Esophagus squamous epithelium (tissue), 4 donors: ENCODE results near the gene PEF1.

Experiments
- POLR2A ChIP-seq, 4 donors: fragments of 450-650 bp; IDR thresholded peaks; one replicate each; pipeline ENCODE4 v1.6.1; 2017; ENCODE audit warnings: antibody characterized with exemption in 4 of 4, mild to moderate bottlenecking in 4 of 4, moderate library complexity in 3 of 4
- TF ChIP-seq, protein P1 (sequence below), 6 experiments: fragments of 450-650 bp in 4 of 6; fragments of 200-600 bp in 2 of 6; sonication (generic) in 2 of 6; IDR thresholded peaks; one replicate each; pipeline ENCODE4 v1.5.1; 2016 to 2019; ENCODE audit warnings: antibody characterized with exemption in 6 of 6, mild to moderate bottlenecking in 4 of 6, moderate library complexity in 4 of 6

DNA sequence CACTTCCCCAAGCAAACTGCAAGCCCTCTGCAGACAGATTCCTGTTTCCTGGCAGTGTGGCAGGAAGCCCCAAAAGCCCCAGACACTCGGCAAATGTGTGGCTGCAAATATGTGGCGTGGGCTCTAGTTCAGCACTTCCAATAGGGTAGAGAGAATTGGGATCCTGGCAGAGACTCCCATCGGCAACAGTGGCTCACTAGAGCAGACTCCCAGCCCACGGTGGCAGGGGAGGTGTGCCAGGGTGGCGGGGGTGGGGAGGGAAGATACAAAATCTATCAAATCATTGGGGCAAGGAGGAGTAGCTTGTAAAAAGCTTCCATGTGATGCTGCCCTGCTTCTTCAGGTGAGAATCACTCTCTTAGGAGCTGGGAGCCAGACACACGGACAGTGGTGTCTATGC is 33.3 kb upstream of the PEF1 start:
- TF ChIP-seq, protein P1, sequence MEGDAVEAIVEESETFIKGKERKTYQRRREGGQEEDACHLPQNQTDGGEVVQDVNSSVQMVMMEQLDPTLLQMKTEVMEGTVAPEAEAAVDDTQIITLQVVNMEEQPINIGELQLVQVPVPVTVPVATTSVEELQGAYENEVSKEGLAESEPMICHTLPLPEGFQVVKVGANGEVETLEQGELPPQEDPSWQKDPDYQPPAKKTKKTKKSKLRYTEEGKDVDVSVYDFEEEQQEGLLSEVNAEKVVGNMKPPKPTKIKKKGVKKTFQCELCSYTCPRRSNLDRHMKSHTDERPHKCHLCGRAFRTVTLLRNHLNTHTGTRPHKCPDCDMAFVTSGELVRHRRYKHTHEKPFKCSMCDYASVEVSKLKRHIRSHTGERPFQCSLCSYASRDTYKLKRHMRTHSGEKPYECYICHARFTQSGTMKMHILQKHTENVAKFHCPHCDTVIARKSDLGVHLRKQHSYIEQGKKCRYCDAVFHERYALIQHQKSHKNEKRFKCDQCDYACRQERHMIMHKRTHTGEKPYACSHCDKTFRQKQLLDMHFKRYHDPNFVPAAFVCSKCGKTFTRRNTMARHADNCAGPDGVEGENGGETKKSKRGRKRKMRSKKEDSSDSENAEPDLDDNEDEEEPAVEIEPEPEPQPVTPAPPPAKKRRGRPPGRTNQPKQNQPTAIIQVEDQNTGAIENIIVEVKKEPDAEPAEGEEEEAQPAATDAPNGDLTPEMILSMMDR (IDR thresholded peaks at IDR 0.05): no peak
- no peak for TF ChIP-seq POLR2A (IDR thresholded peaks at IDR 0.05)
